HepG2 (cell line): Measurements from ENCODE around the gene BRSK2.

Experiments used
- CBX1 ChIP-seq: IDR thresholded peaks from one replicate; pipeline ENCODE4 v1.6.1; 2016; ENCODE audit warnings: antibody characterized with exemption, low read depth
- CTCF ChIP-seq: sonication (generic); formaldehyde crosslinking; IDR thresholded peaks from 2 replicates; pipeline ENCODE4 v1.5.0; 2020; ENCODE audit warnings: mild to moderate bottlenecking, missing genetic modification reagents, moderate library complexity
- E2F1 ChIP-seq: sonication (generic); formaldehyde crosslinking; IDR thresholded peaks from 2 replicates; pipeline ENCODE4 v1.5.0; 2020; ENCODE audit warnings: missing genetic modification reagents
- JUND ChIP-seq: sonication (generic); formaldehyde crosslinking; IDR thresholded peaks from 2 replicates; pipeline ENCODE4 v1.8.0; 2022; ENCODE audit warnings: mild to moderate bottlenecking, missing genetic modification reagents
- MAFK ChIP-seq, 2 experiments: IDR thresholded peaks in 1 of 2; conservative IDR thresholded peaks in 1 of 2; 2 replicates each; pipeline ENCODE4 v1.6.1; 2011; ENCODE audit warnings: improper control_type of control experiment in 2 of 2, low read length in 2 of 2
- PBX3 ChIP-seq: sonication (generic); formaldehyde crosslinking; IDR thresholded peaks from 2 replicates; pipeline ENCODE4 v1.8.1; 2023; ENCODE audit warnings: missing genetic modification reagents, inconsistent platforms, borderline replicate concordance

- no peak for TF ChIP-seq JUND (CRISPR knock-in tag)
- no peak for TF ChIP-seq CTCF
- no peak for TF ChIP-seq MAFK (conservative IDR thresholded peaks at IDR 0.05 in 1 of 2, IDR thresholded peaks at IDR 0.05 in 1 of 2; ENCODE audit: low read length in 2 of 2)
- TF ChIP-seq E2F1 (CRISPR knock-in tag) = no peak
- no peak for TF ChIP-seq CBX1
- TF ChIP-seq PBX3 (CRISPR knock-in tag) = no peak
These were observed 1.0 kb upstream of the BRSK2 start for GRCh38 chr11:1388763-1389102.
